Measurements from ENCODE around the gene PRPSAP2.
"Not testable (repeated sequence)": the region's sequence is repeated elsewhere in the genome, so short reads cannot be mapped to it uniquely, and the experiment has no call there.

The PRPSAP2 gene, protein sequence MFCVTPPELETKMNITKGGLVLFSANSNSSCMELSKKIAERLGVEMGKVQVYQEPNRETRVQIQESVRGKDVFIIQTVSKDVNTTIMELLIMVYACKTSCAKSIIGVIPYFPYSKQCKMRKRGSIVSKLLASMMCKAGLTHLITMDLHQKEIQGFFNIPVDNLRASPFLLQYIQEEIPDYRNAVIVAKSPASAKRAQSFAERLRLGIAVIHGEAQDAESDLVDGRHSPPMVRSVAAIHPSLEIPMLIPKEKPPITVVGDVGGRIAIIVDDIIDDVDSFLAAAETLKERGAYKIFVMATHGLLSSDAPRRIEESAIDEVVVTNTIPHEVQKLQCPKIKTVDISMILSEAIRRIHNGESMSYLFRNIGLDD

DNA sequence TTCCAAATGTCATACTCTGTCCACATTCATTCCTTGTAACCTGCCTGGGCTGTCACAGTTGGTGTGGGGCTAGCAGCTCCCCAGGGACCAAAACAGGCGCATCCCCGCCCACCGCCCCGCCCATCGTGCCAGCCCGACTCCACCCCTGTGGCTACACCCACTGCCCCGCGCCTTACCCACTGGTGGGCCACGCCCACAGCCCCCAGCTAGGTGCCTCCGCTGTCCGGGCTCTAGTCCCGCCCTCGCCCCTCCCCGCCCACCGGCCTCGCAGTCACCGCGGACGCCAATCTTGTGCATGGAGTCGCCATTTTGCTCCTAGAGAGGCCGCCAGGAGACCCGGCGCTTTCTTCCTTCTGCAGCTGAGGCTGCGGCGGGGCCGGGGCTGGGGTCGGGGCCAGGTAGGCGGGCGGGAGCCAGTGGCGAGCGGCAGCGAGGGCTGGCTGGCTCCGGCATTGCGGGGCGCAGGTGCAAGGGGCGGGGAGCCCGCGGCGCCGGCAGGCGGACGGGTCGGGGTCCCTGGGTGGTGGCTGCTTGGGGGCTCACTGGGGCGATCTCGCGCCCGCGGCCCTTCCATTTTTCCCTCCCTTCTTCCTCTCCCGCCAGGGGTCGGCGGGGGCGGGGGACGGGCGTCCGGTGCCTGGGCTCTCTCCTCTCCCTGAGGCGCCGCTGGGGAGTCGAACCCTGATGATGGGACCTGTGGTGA, at the start of gene PRPSAP2:
PRPSAP2 (plus strand) TSS at position 268 of the 703 bp plus-strand sequence. CDS start 7,703 bp downstream, outside the sequence.
- peak; percentile 70 for DNase-seq (ENCODE audit: low read depth, low spot score)

DNA sequence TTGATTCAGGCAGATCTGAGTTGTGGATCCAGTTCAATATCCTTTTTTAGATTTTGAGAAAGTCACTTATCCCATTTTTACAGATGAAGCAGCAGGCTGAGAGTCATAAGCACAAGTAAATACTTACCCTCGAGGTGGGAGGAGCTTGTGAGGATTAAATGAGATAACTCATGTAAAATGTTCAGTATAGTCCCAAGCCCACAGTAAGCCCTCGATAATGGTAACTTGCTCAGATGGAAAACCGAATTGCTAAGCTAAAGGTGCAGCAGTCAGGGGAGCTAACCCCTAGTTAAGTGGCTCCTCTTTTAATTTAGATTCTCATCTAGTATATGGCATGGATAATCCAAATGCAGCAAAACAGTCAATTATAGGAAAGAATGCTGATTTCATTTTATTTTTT, 42.0 kb upstream of the PRPSAP2 start:
- DNase-seq (ENCODE audit: low read depth, low spot score) = not testable (repeated sequence)

DNA sequence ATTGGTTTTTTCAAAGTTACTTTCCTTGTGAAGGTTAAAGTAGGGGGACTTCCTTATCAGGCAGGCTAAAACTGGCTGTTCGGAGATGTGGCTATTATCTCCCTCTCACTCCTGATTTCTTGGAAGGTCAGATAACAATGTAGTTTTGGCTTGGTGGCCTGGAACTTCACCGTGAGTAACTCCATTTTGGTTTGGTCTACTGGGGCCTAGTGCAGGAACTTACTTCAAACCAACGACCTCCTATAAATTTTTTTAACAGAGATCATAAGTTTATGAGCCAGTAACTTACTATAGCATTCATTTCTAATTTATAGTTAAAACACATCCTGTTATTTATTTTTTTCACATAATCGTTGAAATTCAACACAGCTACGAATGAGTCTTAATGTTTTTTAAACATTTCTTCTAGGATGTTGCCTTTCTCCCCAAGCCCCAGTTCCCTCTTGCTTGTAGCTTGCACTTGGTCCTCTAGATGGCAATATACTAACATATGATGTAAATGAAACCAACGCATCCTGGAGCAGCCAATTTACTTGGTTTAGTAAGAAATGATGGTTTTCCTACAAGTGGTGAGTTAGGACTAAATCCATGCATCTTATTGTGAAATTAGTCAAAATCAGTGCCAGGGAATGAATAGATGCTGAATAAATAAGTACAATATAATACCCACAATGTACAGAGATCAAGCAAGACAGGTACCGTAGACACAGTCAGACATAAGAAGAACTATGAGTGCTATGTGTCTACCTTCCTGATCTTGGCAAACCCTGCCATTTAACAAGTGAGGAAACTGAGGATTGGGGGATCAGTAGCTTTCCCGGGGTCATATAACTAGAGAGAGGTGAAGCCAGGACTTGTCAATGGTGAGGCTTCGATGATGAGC, 41.2 kb upstream of the PRPSAP2 start:
- DNase-seq (ENCODE audit: low read depth, low spot score) = peak; percentile 37

DNA sequence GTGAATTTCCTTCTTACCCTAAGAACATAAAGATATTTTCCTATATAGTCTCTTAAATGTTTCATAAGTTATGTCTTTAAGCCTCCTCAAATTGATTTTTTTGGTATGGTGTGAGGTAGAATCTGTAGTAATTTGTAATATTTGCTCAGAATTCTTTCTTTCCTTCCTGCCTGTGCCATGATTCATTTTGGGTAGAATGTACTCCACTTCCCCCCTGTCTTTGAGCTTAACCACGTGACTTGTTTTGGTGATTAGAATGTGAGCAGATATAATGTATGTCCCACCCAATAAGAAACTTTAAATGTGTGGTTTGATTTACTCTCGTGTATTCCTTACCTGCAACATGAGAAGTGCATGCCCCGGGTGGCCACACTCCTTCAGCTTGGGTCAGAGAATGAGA, 36.5 kb upstream of the PRPSAP2 start:
- DNase-seq (ENCODE audit: low read depth, low spot score) = not testable (repeated sequence)

DNA sequence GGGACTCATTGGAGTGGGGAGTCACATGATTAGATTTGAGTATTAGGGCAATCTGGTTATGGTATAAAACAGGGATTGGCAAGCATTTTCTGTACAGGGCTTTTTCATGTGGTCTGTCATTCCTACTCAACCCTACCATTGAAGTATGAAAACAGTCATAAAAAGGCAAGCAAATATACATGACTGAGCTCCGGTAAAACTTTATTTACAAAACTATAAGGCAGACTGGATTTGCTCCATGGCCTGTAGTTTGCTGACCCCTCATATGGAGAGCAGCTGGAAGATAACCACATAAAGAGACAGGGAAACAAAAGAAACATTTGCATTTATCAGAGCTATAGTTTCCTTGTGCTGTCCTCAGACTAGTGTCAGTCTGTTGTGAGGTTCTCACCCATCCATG, 30.3 kb upstream of the PRPSAP2 start:
- not testable (repeated sequence) for DNase-seq (ENCODE audit: low read depth, low spot score)

DNA sequence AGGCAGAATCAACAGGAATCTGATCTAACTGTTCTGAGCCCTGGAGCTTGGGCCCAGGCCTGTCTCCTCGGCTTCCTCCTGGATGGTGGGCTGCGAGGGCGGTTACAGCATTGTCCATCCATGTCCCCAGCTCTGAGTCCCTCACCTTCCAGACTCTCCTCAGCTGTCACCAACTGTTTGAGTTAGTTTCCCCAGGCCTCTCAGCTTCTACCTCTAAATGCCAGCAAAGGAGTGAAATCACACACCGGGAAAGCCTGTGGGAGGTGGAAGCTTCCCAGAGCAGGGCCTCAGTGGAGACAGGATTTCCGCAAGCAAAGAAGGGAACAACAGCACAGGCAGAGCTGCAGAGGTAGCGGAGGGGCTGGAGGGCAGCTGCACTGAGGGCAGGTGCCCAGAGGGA, 9.4 kb upstream of the PRPSAP2 start:
- no peak for DNase-seq (ENCODE audit: low read depth, low spot score)

DNA sequence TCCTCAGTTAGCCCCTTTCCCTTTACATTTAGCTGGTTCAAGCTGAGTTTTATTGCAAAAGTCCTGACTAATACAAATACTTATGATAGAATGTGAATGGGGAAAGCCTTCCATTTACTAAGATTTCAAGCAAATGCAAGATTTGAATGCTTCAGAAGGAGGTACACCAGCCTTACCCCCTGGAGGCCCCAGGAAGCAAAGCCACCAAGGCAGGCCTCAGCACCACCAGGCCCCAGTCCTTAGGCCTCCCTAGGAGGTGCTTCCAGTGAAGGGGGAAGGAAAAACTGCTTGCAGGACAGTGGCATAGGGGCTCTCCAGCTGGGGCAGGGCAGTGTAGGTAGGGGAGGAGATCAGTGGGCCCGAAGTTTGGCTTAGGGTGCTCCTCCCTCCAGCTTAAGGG, 7.3 kb upstream of the PRPSAP2 start:
- no peak for DNase-seq (ENCODE audit: low read depth, low spot score)

DNA sequence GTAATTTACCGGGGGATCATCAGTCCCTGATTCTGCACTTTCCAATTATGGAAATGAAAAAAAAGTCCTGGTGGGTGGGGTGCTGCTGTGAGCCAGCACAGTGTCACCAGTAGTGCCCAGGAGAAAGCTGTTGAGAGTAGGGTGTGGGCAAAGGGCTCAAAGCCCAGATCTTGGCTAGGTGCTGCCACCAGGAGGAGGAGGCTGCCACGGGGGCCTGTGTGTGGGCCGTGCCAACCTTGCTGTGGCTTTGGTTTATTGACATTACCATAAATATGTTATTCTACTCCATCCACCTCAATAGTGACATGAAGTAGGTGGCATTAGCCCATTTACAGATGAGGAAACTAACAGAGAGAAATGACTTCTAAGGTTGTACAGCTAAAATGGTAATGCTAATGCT, 6.7 kb upstream of the PRPSAP2 start:
- no peak for DNase-seq (ENCODE audit: low read depth, low spot score)

DNA sequence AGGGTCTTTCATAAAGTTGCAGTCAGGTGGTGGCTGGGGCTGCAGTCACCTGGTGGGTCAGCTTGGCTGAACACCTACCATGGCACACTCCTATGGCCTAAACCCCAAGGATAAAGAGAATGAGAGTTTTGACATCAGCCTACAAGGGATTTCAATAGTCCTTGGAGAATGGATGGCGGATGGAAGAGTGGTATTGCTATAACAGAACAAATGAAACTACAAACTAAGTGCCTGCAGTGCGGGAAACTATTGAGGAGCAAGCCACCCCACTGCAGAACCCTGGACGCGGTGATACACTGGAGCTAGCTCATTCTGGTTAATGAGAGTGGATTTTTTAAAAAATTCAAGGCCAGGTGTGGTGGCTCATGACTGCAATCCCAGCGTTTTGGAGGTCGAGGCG, 3.0 kb upstream of the PRPSAP2 start:
- no peak for DNase-seq (ENCODE audit: low read depth, low spot score)

DNA sequence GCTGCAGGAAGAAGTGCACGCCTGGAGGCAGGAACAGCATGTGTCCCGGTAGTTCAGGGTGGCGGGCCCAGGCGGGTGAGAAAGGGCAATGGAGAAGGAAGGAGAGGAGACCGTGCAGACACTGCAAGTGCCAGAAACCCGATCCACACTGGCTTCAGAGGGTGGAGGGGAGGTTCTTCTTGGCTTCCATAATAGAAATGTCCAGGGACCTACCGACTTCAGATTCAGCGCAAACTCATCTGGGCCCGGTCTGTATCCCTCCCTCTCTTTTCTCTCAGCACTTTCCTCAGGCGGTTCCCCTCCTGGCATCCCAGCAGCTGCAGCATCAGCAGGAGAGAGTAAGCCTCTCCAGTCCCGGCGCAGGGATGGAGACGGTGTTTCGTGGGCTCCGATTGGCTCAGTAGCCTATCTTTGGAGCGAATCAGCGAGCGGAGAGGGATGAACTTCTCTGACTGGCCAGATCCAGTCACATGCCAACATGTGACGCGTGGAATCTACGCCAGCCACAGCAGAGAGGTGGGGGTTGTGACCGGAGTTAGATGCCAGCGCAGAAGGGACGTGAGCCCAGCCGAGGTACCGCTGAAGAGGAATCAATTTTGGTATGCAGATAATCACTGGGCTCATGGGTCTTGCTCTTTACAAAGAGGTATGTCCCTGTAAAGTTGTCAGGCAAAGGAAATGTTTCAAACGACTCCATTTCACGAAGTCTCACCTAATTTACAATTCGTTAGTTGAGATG, 1.9 kb upstream of the PRPSAP2 start:
- peak; percentile 80 for DNase-seq (ENCODE audit: low read depth, low spot score)

DNA sequence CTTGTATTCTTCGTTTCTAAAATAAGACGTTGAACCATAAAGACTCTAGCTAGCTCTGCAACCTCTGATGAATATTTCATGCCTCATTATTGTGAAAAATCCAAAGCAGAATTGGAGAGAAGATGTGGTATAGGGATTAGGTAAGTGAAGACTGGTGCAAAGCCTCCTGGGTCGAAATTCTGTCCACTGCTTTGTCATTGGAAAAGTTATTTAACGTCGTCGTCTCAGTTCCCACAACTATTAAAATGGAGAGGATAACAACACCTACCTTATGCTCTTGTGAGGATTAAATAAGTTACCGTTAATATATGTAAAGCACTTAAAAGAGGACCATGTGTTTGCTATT, 1.4 kb upstream of the PRPSAP2 start:
- DNase-seq (ENCODE audit: low read depth, low spot score) = no peak

DNA sequence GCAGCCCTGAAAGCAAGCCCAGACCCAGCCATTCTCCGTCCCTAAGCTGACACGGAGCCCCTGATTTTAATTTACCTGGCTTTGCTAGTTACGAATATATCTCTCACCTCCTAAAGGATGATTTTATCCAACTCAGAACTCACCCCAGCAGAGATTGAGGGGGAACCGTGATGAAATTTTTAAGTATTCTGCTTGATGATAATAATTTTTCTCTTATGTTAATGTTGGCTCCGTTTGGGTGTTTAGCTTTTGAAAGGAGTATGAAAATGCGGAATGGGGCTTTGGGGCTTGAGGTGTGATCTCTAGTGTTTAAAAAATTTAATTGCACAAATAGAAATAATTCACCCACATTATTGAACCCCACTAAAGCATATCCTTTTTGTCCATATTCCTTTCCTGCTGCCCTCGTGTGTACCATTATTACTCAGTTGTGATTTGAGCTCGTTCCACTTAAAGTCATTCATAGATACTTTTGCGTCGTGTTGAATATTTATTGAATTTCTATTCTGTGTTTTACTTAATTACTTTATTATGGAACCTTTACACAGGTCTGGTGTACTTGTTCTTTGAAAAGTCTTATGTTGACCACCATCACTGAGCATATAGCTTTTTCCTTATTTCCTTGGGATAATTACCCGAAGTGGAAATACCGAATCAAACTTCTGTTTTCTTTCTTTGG, 775 bp downstream of the PRPSAP2 start:
- no peak for DNase-seq (ENCODE audit: low read depth, low spot score)

DNA sequence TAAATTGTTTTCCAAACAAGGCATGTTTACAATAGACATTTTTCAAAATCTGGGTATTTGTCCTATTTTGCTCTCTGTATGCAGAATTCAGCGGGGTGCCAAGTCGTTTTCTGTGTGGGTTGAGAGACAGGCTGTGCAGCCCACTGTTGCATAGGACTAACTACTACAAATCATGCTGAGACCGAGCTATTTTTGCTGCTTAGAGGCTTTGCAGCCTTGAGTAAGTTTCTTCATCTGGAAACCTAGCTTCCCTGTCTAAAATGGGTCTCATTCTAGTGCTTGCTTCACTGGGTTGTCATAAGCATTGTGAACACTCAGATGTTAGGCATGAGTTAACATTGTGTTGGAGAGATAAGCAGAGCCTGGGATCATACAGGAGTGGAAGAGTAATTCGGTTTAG, 1.3 kb downstream of the PRPSAP2 start:
- no peak for DNase-seq (ENCODE audit: low read depth, low spot score)

DNA sequence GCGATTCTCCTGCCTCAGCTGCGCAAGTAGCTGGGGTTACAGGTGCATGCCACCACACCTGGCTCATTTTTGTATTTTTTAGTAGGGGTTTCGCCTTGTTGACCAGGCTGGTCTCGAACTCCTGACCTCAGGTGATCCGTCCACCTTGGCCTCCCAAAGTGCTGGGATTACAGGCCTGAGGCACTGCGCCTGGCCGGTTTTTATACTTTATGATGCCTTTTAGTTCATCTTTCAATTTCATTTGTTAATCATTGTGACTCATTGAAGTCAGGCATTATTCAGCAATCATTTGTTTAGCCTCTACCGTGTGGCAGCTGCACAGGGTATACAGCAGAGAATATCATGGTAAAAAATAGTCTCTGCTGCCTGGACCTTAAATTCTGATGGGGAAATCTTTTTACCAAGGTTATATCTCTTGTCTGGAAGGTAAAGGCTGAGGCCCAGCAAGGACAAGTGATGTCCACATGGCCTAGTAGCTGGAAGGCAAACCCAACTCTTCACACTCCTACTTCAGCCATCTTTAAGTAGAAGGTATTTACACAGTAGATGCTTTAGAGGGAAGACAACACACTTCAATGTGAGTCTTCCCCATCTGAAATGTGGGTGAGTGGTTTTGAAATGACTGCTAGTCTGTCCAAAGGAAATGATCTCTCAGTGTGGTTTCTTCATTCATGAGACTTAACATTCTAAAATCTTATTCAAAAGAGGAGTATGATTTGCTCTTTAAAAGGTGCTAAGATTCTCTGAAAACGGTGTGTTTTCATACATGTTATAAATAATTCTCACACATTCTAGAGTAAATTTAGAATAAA, 2.4 kb downstream of the PRPSAP2 start:
- DNase-seq (ENCODE audit: low read depth, low spot score) = no peak

DNA sequence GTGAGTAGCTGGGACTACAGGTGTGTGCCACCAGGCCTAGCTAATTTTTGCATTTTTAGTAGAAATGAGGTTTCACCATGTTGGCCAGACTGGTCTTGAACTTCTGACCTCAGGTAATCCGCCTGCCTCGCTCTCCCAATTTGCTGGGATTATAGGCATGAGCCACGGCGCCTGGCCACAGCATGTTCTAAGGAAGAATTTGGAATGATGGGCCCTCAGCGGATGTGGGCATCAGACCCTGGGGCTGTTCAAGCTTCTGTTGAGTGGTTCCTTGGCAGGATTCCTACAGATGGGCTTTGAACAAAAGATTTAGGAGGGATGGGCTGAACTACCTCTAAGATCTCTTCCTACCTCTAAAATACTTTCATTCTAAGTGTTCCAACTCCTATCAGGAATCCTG, 4.1 kb downstream of the PRPSAP2 start:
- DNase-seq (ENCODE audit: low read depth, low spot score) = no peak

DNA sequence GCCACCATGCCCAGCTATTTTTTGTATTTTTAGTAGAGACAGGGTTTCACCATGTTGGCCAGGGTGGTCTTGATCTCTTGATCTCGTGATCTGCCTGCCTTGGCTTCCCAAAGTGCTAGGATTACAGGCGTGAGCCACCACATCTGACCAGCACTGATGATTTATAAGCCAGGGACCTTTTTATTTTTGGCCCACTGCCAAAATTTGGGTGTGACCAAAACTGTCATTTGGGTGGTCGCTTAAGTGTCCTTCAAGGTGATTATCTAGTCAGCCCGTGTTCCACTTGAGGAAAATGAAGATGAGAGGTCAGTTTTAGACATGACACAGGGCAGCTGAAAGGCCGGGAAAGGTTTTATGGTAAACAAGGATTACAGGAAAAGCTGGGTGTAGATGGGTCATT, 7.1 kb downstream of the PRPSAP2 start:
- DNase-seq (ENCODE audit: low read depth, low spot score) = not testable (repeated sequence)

DNA sequence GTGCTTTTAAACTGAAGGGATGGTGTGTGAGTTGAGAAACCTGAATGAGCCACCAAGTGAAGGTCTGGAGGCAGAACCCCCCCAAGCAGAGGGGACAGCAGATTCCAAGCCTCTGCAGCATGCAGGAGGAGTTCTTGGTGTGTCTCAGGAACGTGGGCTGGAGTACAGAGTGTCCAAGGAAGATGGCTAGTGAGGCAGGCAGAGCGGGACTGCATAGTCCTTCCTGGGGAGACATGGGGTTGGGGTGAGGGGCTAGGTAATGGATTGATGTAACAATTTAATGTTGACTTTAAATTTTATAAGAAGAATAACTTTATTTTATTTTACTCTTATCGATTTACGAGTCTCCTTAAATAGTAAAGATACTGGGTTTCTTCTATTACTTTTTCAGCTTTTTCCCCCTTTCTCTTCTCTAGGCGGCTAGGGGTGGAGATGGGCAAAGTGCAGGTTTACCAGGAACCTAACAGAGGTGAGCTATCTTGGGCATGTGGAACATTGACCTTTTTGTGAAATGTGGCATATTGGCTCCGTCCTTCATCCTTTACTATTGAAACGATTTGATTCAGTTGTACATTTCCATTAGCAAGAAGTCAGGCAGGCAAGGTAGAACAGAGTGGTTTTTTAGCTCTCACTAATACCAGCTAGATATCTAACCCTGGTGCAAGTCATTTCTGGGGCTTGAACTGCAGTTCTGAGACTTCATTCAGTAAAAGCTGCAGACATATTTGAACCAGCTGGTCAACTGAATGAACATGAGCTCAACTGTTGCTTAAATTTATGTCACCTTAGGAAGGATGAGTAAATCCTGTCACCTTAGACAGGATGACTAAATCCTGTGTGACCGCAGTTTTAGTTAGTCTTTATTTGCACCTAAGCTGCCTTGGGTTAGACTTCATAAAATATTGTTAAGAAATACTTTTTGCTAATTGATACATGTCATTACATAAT, 9.2 kb downstream of the PRPSAP2 start:
- no peak for DNase-seq (ENCODE audit: low read depth, low spot score)

DNA sequence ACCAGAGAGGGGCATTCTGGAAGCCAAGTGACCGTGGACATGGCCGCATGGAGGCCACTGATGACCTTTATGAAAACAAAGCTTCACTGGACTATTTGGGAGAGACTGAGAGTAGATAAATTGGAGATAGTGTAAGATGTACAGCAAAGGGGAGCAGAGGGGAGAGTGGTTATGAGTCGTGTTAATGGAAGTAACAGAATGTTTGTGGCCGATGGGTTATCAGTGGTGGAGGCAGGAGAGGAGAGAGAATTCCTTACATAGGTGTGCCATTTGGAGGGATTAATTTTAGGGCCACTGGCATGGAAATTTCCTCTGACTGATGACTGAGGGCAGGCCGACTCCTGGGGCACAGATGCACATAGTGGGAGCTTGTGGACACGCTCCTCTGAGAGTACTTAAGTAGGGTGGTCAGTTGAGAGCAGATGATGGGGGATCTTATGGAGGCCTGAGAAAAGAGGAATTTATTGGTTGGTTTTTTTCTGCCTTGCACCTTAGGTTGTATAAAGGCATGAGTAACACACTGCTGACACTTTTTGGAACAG, 19.2 kb downstream of the PRPSAP2 start:
- DNase-seq (ENCODE audit: low read depth, low spot score) = no peak
